ENCODE results near the gene REX1BD. TPM values are rescaled to one million over a fixed set of nuclear protein-coding genes. Genes with fewer than 3 reads are reported as not detected.

REX1BD gene
- total and polyA plus RNA-seq, 2 of the 13 experiments (the other 11 are each of a cell fraction or from before 2014, with no cell fraction given), result 7.5 to 25.4 TPM

DNA sequence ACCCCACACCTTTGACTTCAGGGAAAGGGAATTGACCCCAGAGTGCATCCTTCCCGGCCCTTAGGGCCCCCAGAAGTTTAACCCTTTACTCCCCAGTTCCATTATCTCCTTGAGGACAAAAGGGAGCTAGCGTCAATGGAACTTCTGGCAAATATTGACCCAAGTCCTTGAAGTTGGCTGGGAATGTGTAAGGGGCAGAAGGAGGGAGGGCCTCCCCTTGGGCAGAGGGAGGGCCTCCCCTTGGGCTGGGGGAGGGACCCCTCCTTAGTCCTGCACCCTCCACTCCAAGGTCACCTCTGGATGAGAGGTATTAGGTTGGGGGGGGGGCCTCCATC, 21.1 kb downstream of the REX1BD start:
- CTCF ChIA-PET (ENCODE audit: low intra/inter-chr PET ratio, low total read pairs), result no interaction called here
- ATAC-seq (no peak), FAIRE-seq (peak; percentile 42), DNase-seq (ENCODE audit: low spot score) (no peak)
- H3K36me3 ChIP-seq (replicated peaks in 1 of 2; ENCODE audit: control insufficient read depth in 1 of 2, insufficient read depth in 2 of 2, low read length in 2 of 2), result no peaks in the 10 kb centered on the region
- H3K9ac ChIP-seq (ENCODE audit: insufficient read depth, low read depth, low read length), result peak overlapping the region; percentile 61
- H2AFZ ChIP-seq (ENCODE audit: low read length), result no peak overlapping the region
- no peaks in the 10 kb centered on the region for H3K9me3 ChIP-seq (ENCODE audit: low read length)
- H3K27ac ChIP-seq (ENCODE audit: extremely low read length, insufficient read depth, low read length), result peak overlapping the region; percentile 84
- H4K20me1 ChIP-seq (ENCODE audit: insufficient read depth, low read length), result peaks cover 9% of the 10 kb centered on the region; the same call in 1 of the 2 replicates
- in situ Hi-C loops (cut with HindIII; ENCODE audit: extremely low pct_ligation_motif_present, low pct_unique_long_range_greater_than_20kb) (no loop called here), intact Hi-C loops (cut with micrococcal nuclease; ENCODE audit: unreplicated experiment) (no loop called here)
- WGBS (ENCODE audit: low lambda C conversion rate), result 4% methylated on average over 2 of the region's 2 CpGs
- peaks cover 0 to 7% of the 10 kb centered on the region in 2 experiments; a peak in 2 of 5 replicates for H3K27me3 ChIP-seq (ENCODE audit: control insufficient read depth in 1 of 2, insufficient read depth in 2 of 2, low read length in 2 of 2)
- peak overlapping the region; percentile 100 for H3K4me2 ChIP-seq (ENCODE audit: low read depth, low read length)
- BruUV-seq (replicated peaks), result no TSS peak
- POLR2A ChIA-PET, result interaction anchor here (0.9 to 1.7 kb wide), 2 partner anchors 21 to 38 kb away, joined by 5 to 14 read pairs; partner anchors contain the start of genes REX1BD and UBA52
- peaks cover 61% of the 10 kb centered on the region for H3K4me1 ChIP-seq (ENCODE audit: insufficient read depth, low read length)
- H3K79me2 ChIP-seq (ENCODE audit: insufficient read depth, low read length), result peaks cover 12% of the 10 kb centered on the region
- peak overlapping the region in 2 of 3 experiments; percentile 19 to 75; a peak in 3 of 6 replicates for H3K4me3 ChIP-seq (replicated peaks in 1 of 3; ENCODE audit: insufficient read depth in 1 of 3, low read depth in 2 of 3, low read length in 3 of 3)
- TF ChIP-seq ZNF788 (CRISPR knock-in tag; IDR thresholded peaks at IDR 0.05; ENCODE audit: borderline replicate concordance) (no peak), MXD3 (CRISPR knock-in tag; IDR thresholded peaks at IDR 0.05) (no peak), KDM3A (CRISPR knock-in tag; IDR thresholded peaks at IDR 0.05; ENCODE audit: low read depth) (no peak), ELF4 (CRISPR knock-in tag; IDR thresholded peaks at IDR 0.05; ENCODE audit: borderline replicate concordance) (no peak), NFATC3 (CRISPR knock-in tag; IDR thresholded peaks at IDR 0.05) (no peak), KDM4B (CRISPR knock-in tag; IDR thresholded peaks at IDR 0.05) (no peak), FOXK1 (CRISPR knock-in tag; IDR thresholded peaks at IDR 0.05; ENCODE audit: borderline replicate concordance, low read depth) (no peak), ZC3H13 (CRISPR knock-in tag; IDR thresholded peaks at IDR 0.05) (no peak), EP300 (IDR thresholded peaks at IDR 0.05; ENCODE audit: low read depth in 2 of 2, low read length in 2 of 2) (peak in 1 of 2 experiments; percentile 68; a peak in 1 of 4 replicates), EP300 (CRISPR knock-in tag; IDR thresholded peaks at IDR 0.05; ENCODE audit: borderline replicate concordance) (no peak), ZNF513 (CRISPR knock-in tag; conservative IDR thresholded peaks at IDR 0.05) (no peak), ZFP82 (CRISPR knock-in tag; IDR thresholded peaks at IDR 0.05; ENCODE audit: borderline replicate concordance) (no peak), HNF4A (CRISPR knock-in tag; IDR thresholded peaks at IDR 0.05) (peak; percentile 68)
- TF ChIP-seq, protein P1, sequence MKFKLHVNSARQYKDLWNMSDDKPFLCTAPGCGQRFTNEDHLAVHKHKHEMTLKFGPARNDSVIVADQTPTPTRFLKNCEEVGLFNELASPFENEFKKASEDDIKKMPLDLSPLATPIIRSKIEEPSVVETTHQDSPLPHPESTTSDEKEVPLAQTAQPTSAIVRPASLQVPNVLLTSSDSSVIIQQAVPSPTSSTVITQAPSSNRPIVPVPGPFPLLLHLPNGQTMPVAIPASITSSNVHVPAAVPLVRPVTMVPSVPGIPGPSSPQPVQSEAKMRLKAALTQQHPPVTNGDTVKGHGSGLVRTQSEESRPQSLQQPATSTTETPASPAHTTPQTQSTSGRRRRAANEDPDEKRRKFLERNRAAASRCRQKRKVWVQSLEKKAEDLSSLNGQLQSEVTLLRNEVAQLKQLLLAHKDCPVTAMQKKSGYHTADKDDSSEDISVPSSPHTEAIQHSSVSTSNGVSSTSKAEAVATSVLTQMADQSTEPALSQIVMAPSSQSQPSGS (CRISPR knock-in tag; IDR thresholded peaks at IDR 0.05), result no peak
- TF ChIP-seq, protein P2, sequence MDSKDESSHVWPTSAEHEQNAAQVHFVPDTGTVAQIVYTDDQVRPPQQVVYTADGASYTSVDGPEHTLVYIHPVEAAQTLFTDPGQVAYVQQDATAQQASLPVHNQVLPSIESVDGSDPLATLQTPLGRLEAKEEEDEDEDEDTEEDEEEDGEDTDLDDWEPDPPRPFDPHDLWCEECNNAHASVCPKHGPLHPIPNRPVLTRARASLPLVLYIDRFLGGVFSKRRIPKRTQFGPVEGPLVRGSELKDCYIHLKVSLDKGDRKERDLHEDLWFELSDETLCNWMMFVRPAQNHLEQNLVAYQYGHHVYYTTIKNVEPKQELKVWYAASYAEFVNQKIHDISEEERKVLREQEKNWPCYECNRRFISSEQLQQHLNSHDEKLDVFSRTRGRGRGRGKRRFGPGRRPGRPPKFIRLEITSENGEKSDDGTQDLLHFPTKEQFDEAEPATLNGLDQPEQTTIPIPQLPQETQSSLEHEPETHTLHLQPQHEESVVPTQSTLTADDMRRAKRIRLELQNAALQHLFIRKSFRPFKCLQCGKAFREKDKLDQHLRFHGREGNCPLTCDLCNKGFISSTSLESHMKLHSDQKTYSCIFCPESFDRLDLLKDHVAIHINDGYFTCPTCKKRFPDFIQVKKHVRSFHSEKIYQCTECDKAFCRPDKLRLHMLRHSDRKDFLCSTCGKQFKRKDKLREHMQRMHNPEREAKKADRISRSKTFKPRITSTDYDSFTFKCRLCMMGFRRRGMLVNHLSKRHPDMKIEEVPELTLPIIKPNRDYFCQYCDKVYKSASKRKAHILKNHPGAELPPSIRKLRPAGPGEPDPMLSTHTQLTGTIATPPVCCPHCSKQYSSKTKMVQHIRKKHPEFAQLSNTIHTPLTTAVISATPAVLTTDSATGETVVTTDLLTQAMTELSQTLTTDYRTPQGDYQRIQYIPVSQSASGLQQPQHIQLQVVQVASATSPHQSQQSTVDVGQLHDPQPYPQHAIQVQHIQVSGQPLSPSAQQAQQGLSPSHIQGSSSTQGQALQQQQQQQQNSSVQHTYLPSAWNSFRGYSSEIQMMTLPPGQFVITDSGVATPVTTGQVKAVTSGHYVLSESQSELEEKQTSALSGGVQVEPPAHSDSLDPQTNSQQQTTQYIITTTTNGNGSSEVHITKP (CRISPR knock-in tag; IDR thresholded peaks at IDR 0.05; ENCODE audit: low read depth), result no peak
- TF ChIP-seq, protein P3, sequence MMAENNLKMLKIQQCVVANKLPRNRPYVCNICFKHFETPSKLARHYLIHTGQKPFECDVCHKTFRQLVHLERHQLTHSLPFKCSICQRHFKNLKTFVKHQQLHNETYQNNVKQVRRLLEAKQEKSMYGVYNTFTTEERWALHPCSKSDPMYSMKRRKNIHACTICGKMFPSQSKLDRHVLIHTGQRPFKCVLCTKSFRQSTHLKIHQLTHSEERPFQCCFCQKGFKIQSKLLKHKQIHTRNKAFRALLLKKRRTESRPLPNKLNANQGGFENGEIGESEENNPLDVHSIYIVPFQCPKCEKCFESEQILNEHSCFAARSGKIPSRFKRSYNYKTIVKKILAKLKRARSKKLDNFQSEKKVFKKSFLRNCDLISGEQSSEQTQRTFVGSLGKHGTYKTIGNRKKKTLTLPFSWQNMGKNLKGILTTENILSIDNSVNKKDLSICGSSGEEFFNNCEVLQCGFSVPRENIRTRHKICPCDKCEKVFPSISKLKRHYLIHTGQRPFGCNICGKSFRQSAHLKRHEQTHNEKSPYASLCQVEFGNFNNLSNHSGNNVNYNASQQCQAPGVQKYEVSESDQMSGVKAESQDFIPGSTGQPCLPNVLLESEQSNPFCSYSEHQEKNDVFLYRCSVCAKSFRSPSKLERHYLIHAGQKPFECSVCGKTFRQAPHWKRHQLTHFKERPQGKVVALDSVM (CRISPR knock-in tag; IDR thresholded peaks at IDR 0.05), result no peak
